GM18858 (cell line): ENCODE results near the gene PRUNE2.
"Not testable (repeated sequence)": the region's sequence is repeated elsewhere in the genome, so short reads cannot be mapped to it uniquely, and the experiment has no call there.

ENCODE experiments used
- ATAC-seq: cut with Tn5 transposase; IDR thresholded peaks from one replicate; pipeline ENCODE4 v1.9.1; 2021; ENCODE audit not compliant: unreplicated experiment

PRUNE2 gene

GRCh38 chr9:76905791-76906646, at the start of gene PRUNE2:
Gene PRUNE2, minus strand, starts transcription at chr9:76906114. Its CDS starts 151 bp downstream, at chr9:76905963.
- no peak for ATAC-seq

- not testable (repeated sequence) for ATAC-seq
Observed at GRCh38 chr9:76955406-76955805, 49.5 kb upstream of the PRUNE2 start.

- no peak for ATAC-seq
Observed at GRCh38 chr9:76949865-76950264, 44.0 kb upstream of the PRUNE2 start.

- no peak for ATAC-seq
Observed at GRCh38 chr9:76944011-76944410, 38.1 kb upstream of the PRUNE2 start.

GRCh38 chr9:76943054-76943453, 37.1 kb upstream of the PRUNE2 start:
- ATAC-seq = no peak

GRCh38 chr9:76932757-76933156, 26.8 kb upstream of the PRUNE2 start:
- ATAC-seq = no peak

GRCh38 chr9:76932265-76932664, 26.4 kb upstream of the PRUNE2 start:
- ATAC-seq = no peak

- ATAC-seq = no peak
Observed at GRCh38 chr9:76927540-76928240, 21.8 kb upstream of the PRUNE2 start.

GRCh38 chr9:76926846-76927245, 20.9 kb upstream of the PRUNE2 start:
- ATAC-seq = no peak

GRCh38 chr9:76926324-76926741, 20.4 kb upstream of the PRUNE2 start:
- no peak for ATAC-seq

GRCh38 chr9:76921165-76921564, 15.3 kb upstream of the PRUNE2 start:
- no peak for ATAC-seq

- ATAC-seq = no peak
Observed at GRCh38 chr9:76917299-76917698, 11.4 kb upstream of the PRUNE2 start.

GRCh38 chr9:76916231-76916630, 10.3 kb upstream of the PRUNE2 start:
- ATAC-seq = no peak

- ATAC-seq = no peak
Observed at GRCh38 chr9:76913467-76913866, 7.6 kb upstream of the PRUNE2 start.

GRCh38 chr9:76912636-76913275, 6.8 kb upstream of the PRUNE2 start:
- ATAC-seq = no peak

- no peak for ATAC-seq
Observed at GRCh38 chr9:76911971-76912370, 6.1 kb upstream of the PRUNE2 start.

GRCh38 chr9:76910861-76911260, 4.9 kb upstream of the PRUNE2 start:
- no peak for ATAC-seq

- ATAC-seq = no peak
Observed at GRCh38 chr9:76906647-76906975, 697 bp upstream of the PRUNE2 start.

- no peak for ATAC-seq
Observed at GRCh38 chr9:76904661-76905457, 1.1 kb downstream of the PRUNE2 start.

- ATAC-seq = no peak
Observed at GRCh38 chr9:76902395-76902794, 3.5 kb downstream of the PRUNE2 start.

GRCh38 chr9:76901801-76902200, 4.1 kb downstream of the PRUNE2 start:
- no peak for ATAC-seq
